GM18870 (cell line): ENCODE data around the gene MTURN.

Experiments used
- ATAC-seq: cut with Tn5 transposase; IDR thresholded peaks from one replicate; pipeline ENCODE4 v1.9.1; 2021; ENCODE audit warnings: moderate library complexity; ENCODE audit not compliant: unreplicated experiment

MTURN gene

DNA sequence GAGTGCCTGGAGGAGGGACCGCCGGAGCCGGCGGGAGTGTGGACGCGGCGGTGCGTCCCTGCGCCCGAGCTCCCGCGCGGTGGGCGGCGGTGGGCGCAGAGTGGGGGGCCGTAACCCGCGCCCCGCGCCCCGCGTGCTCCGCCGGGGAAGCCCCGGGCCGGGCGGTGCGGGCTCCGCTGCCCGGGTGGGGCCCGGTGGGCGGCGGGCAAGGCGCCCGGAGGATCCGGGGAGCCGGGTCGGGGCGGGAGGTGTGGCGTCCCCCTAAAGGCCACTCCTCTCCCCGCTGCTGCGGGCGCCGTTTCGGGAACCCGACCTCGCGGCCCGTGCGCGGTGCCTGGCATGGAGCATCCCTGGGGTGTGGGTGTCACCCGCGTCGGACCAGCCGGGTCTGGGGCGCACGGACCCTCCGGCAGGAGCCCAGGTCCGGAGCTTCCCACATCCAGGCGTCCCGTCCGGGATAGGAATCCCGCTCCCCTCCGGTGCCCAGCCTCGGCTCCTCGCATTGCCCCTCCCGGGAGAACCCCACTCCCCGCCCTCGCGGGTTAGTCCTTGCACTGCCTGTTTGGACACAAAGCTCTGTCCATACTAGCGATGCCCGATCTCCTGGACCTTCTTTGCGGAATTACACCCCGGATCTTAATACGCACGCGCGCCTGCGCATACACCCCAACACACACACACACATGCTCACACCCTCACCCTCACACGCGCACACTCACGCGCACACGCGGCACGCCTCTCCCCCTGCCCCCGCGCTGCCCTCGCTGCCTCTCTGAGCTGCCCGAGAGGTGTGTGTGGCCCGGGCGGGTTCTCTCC is 723 bp downstream of the MTURN start:
- no peak for ATAC-seq

DNA sequence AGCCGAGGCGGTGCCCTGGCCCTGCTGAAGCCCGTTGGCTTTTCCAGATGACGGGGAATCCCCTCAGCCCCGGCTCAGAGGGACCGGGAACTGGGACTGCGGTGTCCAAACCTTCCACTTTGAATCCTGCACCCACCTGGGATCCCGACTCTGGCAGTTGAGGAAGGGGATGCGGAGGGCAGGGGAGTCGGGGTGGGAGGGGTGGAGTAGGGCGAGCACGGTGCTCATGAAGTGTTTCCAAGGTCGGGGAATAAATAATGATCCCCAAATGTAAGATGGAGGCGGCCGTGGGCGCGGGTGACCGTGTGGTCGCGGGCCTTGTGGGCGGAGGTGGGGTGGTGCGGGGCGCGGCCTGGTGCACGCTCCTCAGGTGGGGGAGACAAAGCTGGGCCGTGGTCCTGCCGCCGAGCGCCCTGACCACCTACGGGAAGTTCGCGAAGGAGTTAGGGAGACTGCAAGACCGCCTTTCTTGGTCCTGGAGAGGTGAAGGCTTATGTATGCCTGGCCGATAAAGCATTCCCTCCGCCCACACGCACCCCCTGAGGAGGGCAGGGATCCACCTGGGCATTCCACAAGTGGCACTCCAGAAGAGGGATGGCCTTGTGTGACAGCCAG is 1.4 kb downstream of the MTURN start:
- no peak for ATAC-seq

DNA sequence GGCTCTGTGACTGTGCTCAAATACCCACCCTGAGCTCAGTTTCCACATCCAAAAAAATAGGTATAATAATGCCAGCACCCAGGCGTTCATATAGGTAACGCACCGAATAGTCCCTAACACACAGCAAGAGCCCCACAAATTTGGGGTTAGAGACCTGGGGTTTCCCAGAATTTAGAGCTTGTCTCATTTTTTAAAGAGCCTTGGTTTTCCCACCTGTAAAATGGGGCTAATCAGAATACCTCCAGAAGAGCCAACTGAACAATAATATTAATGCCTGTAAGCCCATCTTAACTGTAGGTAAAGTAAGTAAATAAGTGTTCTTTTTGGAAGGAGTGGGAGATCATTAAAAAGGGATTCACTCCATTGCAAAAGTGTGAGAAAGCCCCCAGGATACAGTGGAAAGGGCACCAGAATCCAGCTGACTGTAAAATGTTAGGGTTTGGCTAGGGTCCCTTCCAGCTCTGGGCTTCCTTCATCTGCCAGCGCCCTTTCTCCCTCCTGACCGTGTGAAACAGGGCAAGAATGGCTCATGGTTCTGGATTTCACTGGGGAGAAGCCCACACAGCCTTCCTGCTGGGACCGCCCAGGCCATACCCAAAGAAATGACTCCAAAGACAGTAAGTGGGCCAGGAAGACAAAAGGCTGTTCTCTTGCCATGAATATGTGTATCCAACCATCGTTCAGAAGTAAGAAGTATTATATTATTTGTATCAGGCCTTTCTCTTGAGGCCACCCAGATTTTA is 2.1 kb downstream of the MTURN start:
- ATAC-seq: no peak

GRCh38 chr7:30139836-30140384 is 5.1 kb downstream of the MTURN start:
- no peak for ATAC-seq

- ATAC-seq: no peak
Measured at GRCh38 chr7:30140456-30140855, 5.7 kb downstream of the MTURN start.

- no peak for ATAC-seq
Measured at GRCh38 chr7:30142710-30143109, 7.9 kb downstream of the MTURN start.

DNA sequence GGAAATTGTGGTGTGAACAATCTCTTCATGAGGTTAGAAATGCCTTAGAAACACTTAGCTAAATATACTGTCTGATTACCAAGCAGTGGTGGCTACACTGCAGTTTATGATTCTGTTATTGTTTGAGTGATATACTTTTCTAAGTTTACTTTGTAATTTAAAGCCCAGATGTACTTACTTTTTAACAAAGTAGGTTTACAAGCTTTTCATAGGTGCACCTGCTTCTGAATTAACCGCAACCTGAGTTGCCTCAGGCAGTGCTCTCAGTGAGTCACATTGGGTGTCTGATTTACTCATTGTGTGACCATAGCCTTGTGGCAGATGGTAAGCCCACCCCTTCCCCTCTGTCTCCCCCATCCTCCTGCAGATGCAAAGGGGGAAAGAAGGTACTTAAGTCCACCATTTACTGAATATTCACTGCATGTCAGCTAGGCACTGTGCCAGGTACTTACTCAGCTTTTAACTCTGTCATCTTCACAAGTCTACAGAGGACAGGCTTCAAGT is 9.0 kb downstream of the MTURN start:
- ATAC-seq: no peak

GRCh38 chr7:30144657-30145306 is 10.0 kb downstream of the MTURN start:
- ATAC-seq: no peak

DNA sequence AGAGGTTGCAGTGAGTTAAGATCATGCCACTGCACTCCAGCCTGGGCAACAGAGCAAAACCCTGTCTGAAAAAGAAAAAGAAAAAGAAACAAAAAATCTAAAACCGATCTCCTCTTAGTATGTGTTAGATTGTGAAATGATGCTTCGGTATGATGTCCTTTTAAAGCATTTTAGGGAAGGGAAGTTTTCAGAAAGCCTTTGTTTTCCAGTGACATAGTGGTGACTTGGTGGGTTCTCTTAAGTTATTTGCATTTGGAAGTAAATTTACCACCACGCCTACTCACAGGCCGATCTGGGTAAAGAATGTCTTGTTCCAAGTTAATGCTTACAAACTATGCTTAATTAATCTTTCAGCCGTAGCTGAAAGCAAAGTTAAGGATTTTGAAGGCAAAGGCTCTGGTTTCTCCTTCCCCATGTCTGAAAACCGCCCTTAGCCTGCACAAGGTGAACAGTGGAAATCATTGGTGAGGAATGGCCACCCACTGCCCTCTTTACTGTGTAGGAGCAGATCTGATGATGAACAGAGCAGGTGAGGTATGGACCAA is 10.7 kb downstream of the MTURN start:
- no peak for ATAC-seq

- no peak for ATAC-seq
Measured at GRCh38 chr7:30146127-30146612, 11.4 kb downstream of the MTURN start.

GRCh38 chr7:30147223-30147622 is 12.4 kb downstream of the MTURN start:
- no peak for ATAC-seq

DNA sequence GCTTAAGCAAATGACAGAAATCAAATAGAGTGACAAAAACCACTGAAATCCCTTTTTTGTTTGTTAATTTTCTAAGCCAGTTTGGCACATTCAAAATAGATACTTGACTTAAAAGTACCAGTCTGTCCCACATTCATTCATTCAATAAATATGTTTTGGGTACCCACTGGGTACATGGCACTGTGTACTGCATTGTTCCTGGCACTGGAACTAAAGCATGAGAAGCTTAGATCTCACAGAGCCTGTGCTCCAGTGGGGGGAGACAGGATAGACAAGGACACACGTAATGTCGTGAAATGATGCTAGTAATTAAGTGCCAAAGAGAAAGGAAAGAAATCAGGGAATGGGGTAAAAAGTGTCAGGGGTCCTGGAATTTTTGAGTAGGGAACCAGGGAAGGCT is 13.0 kb downstream of the MTURN start:
- no peak for ATAC-seq

DNA sequence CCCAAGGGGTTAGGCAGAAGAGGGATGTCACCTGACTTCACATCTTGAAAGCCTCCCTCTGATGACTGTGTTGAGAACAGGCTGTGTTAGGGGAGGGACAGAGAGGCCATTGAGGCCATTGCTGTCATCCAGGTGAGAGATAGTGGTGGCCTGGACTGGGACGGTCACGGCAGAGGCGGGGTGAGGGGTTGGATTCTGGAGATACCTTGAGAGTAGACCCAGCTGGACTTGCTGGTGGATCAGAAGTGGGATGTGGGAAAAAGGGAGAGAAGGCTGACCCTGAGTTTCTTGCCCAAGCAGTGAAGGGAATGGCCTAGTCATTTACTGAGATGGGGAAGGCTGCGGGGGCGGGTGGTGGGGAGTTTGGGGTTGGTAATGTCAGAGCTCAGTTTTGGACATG is 13.6 kb downstream of the MTURN start:
- no peak for ATAC-seq

GRCh38 chr7:30148951-30149459 is 14.2 kb downstream of the MTURN start:
- ATAC-seq: no peak

GRCh38 chr7:30149640-30150272 is 15.0 kb downstream of the MTURN start:
- ATAC-seq: no peak

GRCh38 chr7:30150711-30151110 is 15.9 kb downstream of the MTURN start:
- ATAC-seq: no peak

DNA sequence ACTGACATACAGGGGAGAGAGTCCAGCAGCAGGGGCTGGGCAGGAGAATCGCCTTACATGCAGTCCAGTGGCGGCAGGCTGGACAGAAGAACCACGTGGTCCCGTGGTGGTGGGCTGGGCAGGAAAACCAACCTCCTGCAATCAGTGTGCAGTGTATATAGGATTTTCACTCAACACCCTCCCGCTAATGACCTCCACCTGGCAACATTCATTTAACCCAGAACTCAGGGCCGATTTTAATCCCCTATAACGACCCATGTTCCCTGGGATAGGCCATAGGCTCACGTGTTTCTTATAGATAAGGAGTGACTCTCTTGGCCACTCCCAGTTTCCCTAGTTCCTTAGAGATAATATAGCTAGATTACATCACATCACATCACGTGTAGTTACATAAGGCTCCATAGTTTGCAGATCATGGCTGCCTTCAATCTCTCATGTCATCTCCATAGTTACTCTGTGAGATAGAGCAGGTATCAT is 19.4 kb downstream of the MTURN start:
- ATAC-seq: no peak

- ATAC-seq: no peak
Measured at GRCh38 chr7:30155481-30155880, 20.7 kb downstream of the MTURN start.

- ATAC-seq: no peak
Measured at GRCh38 chr7:30157204-30157603, 22.4 kb downstream of the MTURN start.

- ATAC-seq: no peak
Measured at GRCh38 chr7:30159163-30159562, 24.4 kb downstream of the MTURN start.
